Hematopoietic multipotent progenitor cell treated with erythropoietin and hydrocortisone succinate and interleukin-3 and kit ligand, for 17 days (in vitro differentiated cells): ENCODE data around the gene TMPRSS13.
"Not testable (repeated sequence)": the region's sequence is repeated elsewhere in the genome, so short reads cannot be mapped to it uniquely, and the experiment has no call there.

ENCODE experiments used
- DNase-seq: peaks from one replicate; pipeline ENCODE4 v3.0.0-alpha.2; 2015; ENCODE audit warnings: low spot score

Gene TMPRSS13

DNA sequence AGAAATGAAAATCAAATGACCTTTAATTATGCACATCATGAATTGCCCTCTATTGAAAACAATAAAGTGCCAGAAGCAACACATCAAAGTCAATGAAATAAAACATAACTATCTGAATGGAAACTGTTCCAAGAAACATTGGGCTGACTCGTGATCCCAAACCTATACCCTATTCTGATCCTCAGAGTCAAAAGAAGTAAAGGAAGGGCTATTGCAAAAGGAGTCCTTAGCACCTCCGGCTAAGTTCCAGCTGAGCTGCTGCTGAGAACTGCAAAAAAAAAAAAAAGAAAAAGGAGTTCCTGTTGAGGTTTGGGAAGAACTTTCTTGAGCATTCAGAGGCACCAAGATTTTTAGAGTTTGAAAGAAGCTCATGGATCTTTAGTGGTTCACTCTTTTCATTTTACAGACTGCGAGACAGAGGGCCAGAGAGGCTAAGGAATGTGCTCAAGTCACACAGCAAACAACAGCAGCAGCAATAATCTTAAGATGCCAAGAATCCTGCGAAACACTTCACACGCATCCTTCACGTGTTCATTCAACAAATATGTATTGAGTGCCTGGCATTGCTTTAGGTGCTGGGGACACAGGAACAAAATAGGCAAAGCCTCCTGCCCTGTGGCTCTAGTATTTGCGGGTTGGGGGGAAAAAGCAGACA lies 841 bp upstream of the TMPRSS13 start:
- no peak for DNase-seq

DNA sequence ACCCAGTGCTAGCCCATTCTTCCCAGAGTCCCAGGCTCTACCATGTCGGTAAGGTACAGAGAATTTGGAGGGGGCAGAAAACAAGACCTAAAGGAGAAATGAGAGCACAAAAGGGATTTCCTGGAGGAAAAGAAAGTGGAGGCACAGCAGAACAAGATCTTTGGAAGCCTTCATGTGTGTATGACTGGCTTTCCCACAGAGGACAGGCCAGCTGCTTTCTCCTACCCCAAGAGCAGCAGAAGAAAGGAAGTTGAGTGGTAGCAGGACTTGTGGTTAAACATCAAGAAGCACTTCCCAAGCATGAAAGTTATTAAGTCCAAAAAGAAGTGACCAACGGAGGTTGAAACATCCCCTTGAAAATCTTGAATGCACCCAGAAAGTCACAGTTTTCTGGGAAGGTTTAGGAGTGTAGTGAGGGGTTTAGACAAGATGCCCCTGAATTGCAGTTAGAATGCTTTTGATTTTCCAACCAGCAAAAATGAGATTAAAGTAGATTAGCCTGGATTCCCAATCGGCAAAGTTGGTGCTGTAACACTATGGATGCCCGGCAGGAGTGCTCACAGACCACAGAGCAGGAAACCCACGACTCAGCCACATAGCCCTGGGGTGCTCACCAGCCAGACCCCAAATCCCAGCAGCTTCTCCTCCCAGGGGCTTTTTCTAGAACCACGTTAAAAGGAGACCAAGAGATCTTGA lies 608 bp downstream of the TMPRSS13 start:
- no peak for DNase-seq

- DNase-seq, result no peak
These were observed 1.3 kb downstream of the TMPRSS13 start for GRCh38 chr11:117927926-117928325.

DNA sequence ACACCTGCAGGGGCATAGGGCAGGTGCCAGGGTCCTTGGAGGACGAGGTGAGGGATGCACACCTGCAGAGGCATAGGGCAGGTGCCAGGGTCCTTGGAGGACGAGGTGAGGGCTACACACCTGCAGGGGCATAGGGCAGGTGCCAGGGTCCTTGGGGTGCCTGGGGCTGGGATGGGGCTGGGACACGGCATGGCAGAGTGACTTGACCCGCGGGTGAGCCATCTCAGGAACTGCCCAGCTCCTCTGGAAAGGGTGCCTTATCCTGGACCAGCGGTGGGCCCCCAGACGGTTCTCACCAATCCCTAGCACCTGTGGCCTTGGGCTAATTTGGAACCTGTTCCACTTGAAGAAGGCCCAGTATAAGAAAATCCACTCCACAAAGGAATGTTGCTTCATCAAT lies 3.0 kb downstream of the TMPRSS13 start:
- not testable (repeated sequence) for DNase-seq

- no peak for DNase-seq
These were observed 3.8 kb downstream of the TMPRSS13 start for GRCh38 chr11:117925198-117925925.

GRCh38 chr11:117924631-117925170 lies 4.5 kb downstream of the TMPRSS13 start:
- no peak for DNase-seq

DNA sequence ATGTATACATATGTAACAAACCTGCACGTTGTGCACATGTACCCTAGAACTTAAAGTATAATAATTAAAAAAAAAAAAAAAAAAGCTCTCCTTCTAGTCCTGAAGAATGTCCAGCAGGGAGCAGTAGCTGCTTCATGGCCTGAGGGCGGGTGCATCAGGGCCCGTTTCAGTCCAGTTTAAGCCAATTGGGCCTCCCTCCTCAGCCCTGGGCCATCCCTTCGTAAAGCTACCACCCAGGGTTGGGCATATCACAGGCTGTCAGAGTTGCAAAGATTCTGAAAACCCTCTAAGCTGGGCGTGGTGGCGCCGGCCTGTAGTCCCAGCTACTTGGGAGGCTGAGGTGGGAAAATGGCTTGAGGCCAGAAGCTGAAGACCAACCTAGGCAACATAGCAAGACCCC lies 5.4 kb downstream of the TMPRSS13 start:
- DNase-seq, result no peak

GRCh38 chr11:117923275-117923674 lies 5.9 kb downstream of the TMPRSS13 start:
- DNase-seq, result no peak

- DNase-seq, result no peak
These were observed 7.3 kb downstream of the TMPRSS13 start for GRCh38 chr11:117921893-117922292.

DNA sequence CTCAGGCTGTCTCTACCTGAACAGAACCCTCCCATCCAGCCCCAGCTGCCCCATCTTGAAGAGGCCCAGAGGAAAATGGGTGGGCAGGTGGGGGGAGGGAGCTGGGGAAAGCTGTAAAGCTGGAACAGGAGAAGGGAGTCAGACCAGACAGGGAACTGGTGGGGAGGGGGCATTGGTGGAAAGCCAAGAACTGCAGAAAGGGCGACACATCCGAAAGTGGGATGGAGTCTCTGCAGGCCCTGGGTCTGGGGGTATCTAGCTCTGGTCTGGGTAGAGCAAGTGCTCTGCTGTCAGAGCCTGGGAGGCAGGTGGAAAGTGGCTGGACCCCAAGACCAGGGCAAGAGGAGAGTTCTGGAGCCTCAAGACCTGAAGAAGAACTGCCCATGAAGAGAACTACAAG lies 7.7 kb downstream of the TMPRSS13 start:
- no peak for DNase-seq

- peak; percentile 12 for DNase-seq
These were observed 9.4 kb downstream of the TMPRSS13 start for GRCh38 chr11:117919781-117920221.

- no peak for DNase-seq
These were observed 9.9 kb downstream of the TMPRSS13 start for GRCh38 chr11:117919341-117919740.

DNA sequence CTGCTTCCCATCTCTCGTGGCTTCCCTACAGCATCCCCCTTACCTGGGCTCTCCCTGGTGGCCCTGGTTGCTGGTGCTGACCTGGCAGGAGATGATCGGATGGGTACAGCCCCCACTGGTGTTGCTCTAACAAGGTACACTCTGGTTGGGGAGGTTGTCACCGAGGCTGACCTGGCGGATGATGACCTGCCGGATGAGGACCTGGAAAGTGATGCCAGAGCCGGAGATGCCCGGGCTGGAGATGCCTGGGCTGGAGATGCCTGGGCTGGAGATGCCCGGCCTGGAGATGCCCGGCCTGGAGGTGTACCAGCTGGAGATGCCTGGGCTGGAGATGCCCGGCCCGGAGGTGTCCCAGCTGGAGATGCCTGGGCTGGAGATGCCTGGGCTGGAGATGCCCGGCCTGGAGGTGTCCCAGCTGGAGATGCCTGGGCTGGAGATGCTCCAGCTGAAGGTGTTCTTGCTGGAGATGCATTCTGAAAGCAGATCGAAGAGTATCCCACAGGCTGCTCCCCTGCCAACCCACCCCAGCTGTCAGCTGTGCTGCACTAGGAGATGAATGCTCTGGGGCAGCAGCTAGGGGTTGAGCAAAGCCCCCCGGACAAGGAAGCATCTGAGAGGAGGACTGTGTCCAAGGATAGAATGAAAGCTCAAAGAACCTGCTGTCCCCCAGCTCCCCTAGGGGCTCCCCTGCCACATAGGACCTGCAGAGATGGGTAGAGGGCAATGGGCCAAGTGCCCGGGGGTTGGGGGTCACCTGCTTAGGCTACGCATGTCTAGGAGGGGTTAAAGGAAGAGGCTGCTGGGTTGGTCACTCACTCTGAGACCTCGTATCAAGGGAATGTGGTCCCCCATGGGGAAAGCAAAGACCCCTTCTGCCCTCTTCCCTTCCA lies 10.6 kb downstream of the TMPRSS13 start:
- DNase-seq, result no peak

DNA sequence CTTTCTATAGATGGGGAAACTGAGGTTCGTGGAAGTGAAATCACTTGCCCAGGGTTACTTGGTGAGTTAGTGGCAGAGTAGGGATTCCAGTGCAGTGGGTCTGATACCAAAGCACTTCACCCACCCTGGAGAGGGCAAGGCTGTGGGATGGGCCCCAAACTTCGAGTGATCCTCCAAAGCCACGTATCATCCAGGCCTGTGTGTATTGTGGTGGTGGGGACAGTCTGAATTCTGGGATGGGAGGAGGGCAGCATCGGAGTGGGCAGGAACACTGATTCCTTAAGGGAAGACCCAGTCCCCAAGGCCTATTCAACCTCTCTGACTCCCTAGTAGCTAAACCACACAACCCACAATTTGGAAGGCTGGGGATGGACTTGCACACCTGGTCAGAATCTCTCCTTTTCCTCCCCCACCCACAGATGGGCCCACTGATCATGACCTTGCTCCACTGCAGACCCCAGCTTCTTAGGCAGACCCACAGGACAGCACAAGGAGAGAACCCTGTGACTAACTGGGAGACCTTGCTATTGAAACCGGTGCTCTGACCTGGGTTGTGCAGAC lies 11.5 kb downstream of the TMPRSS13 start:
- no peak for DNase-seq

GRCh38 chr11:117916956-117917355 lies 12.2 kb downstream of the TMPRSS13 start:
- no peak for DNase-seq

DNA sequence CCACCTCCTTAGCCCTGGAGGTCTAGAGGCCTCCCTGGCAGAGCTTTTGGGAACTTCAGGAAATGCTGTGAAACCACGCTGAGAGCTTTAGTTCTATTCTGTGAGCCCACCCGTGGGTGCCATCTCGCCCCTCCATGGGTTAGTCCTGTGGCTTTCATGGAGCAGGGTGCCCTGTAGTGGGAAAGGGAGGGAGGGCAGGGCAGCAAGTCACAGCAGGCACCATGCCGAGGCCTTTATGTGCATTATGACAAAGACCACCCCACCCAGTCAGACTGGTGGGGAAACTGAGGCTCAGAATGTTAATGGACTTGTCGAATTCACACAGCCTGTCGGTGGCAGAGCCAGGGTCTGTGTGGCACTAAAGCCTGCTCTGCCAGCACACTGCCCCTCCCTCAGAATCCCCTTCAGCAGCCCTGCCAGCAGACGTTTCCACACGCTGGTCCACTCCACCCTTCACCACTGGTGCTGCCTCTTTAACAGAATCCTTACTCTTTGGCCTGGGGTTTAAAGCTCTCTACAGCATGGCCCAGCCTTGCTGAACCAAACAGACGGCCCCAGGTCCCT lies 13.4 kb downstream of the TMPRSS13 start:
- DNase-seq, result no peak

GRCh38 chr11:117914991-117915618 lies 14.1 kb downstream of the TMPRSS13 start:
- DNase-seq, result no peak

- DNase-seq, result no peak
These were observed 14.8 kb downstream of the TMPRSS13 start for GRCh38 chr11:117914398-117914761.

DNA sequence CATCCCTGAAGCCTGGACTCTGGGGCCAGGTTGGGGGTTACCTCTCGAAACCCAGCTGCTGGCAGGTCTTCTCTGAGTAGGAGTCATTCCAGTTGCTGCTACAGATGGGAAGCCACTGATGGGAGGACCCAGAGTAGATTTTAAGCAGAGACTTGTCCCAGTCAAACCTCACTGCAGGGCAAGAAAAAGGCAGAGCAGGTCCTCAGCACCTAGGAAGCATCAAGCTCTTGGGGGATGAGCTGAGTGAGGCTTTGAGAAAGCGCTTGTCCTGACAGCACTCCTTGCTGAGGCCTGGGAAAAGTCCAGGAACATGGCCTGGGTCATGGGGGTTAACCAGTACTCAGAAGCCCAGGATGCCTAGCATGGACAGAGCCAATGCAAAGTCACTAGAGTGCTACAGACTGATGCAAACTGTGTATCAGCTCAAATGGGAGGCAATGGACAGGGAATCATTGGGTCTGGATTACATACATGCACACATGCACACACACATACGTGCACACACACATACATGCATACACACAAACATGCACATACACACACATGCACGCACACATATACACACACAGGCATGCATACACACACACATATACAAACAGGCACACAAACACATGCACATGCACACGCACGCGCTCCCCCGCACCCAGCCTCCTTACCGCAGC lies 15.3 kb downstream of the TMPRSS13 start:
- DNase-seq, result no peak

GRCh38 chr11:117912497-117912896 lies 16.7 kb downstream of the TMPRSS13 start:
- no peak for DNase-seq
